Panc1 (cell line): Measurements from ENCODE around the gene CDK14.

ENCODE experiments used
- CTCF ChIP-seq: fragments of 450-650 bp; IDR thresholded peaks from 2 replicates; pipeline ENCODE4 v1.5.1; 2017; ENCODE audit warnings: mild to moderate bottlenecking
- POLR2AphosphoS5 ChIP-seq: IDR thresholded peaks from 2 replicates; pipeline ENCODE4 v1.6.1; 2012; ENCODE audit warnings: mild to moderate bottlenecking, low read depth, low read length, moderate library complexity

- no peak for TF ChIP-seq CTCF
- no peak for TF ChIP-seq POLR2AphosphoS5
Observed at GRCh38 chr7:90560730-90561129, 35.4 kb upstream of the CDK14 start.
